B cell (primary cell): ENCODE data around the gene TMOD2. TPM values are rescaled to one million over a fixed set of nuclear protein-coding genes. Genes with fewer than 3 reads are reported as not detected.

ENCODE experiments used
- ATAC-seq: fragments of 200-7000 bp; cut with Tn5 transposase; one replicate; pipeline ENCODE4 v1.10.0; 2021; ENCODE audit warnings: low read depth, mild to moderate bottlenecking, moderate number of reproducible peaks, moderate library complexity
- CTCF ChIA-PET: fragments of 350-600 bp; sonication (Branson Sonifier 250); formaldehyde crosslinking; loops from one replicate; lab custom pipeline; 2021; ENCODE audit warnings: antibody characterized with exemption, inconsistent platforms; lab: Charles Lee
- POLR2A ChIA-PET: fragments of 350-600 bp; sonication (Branson Sonifier 250); formaldehyde crosslinking; loops from one replicate; lab custom pipeline; 2021; ENCODE audit warnings: antibody characterized with exemption; lab: Charles Lee
- DNase-seq: peaks from one replicate; pipeline ENCODE4 v3.0.0; 2013
- H2AFZ ChIP-seq: 2 replicates; pipeline ENCODE4 v1.6.1; 2012; ENCODE audit warnings: mild to moderate bottlenecking, low read depth, low read length; ENCODE audit not compliant: insufficient read depth, poor library complexity, severe bottlenecking
- H3K27ac ChIP-seq, 2 donors: 1 replicate in 1 of 2; 2 replicates in 1 of 2; pipeline ENCODE4 v1.5.1; 2012 to 2013; ENCODE audit warnings: low read length in 2 of 2, mild to moderate bottlenecking in 2 of 2, moderate library complexity in 1 of 2
- H3K27me3 ChIP-seq, 4 experiments: fragments of 200-600 bp in 1 of 4; sonication (generic) in 1 of 4; replicated peaks in 1 of 4; 1 replicate in 2 of 4; 2 replicates in 2 of 4; pipeline versions ENCODE4 v1.6.1 to v1.7.0; 2013 to 2016; ENCODE audit warnings: low read length in 3 of 4, mild to moderate bottlenecking in 2 of 4, mixed read lengths in 1 of 4, moderate library complexity in 1 of 4; ENCODE audit not compliant: insufficient read depth in 4 of 4, control insufficient read depth in 3 of 4; ENCODE audit errors: control extremely low read depth in 1 of 4
- H3K36me3 ChIP-seq, 2 experiments: replicated peaks in 1 of 2; 1 replicate in 1 of 2; 2 replicates in 1 of 2; pipeline versions ENCODE4 v1.6.1 to v1.7.1; 2013; ENCODE audit warnings: low read length in 1 of 2; ENCODE audit not compliant: insufficient read depth in 2 of 2, control insufficient read depth in 1 of 2; ENCODE audit errors: control extremely low read depth in 1 of 2, extremely low read depth in 1 of 2
- H3K4me1 ChIP-seq, 2 donors: fragments of 200-600 bp in 1 of 2; sonication (generic) in 1 of 2; 1 replicate in 1 of 2; 2 replicates in 1 of 2; pipeline versions ENCODE4 v1.5.1 to v1.6.1; 2013 to 2017; ENCODE audit warnings: low read length in 2 of 2; ENCODE audit not compliant: control insufficient read depth in 2 of 2, insufficient read depth in 2 of 2
- H3K4me2 ChIP-seq: replicated peaks from 2 replicates; pipeline ENCODE3; 2012; ENCODE audit warnings: mild to moderate bottlenecking, low read depth, low read length; ENCODE audit not compliant: poor library complexity, severe bottlenecking
- H3K4me3 ChIP-seq, 5 experiments: fragments of 200-600 bp in 1 of 5; sonication (generic) in 1 of 5; 1 replicate in 3 of 5; 2 replicates in 2 of 5; pipeline versions ENCODE4 v1.5.1 to v1.7.0; 2011 to 2016; ENCODE audit warnings: low read length in 4 of 5, mild to moderate bottlenecking in 4 of 5, low read depth in 2 of 5, control low read depth in 1 of 5, moderate library complexity in 1 of 5; ENCODE audit not compliant: insufficient read depth in 1 of 5; ENCODE audit errors: control extremely low read depth in 1 of 5, extremely low read depth in 1 of 5
- H3K79me2 ChIP-seq: fragments of 200-600 bp; sonication (generic); one replicate; pipeline ENCODE4 v1.6.0; 2016; ENCODE audit warnings: low read length; ENCODE audit not compliant: control insufficient read depth, insufficient read depth
- H3K9ac ChIP-seq: fragments of 200-600 bp; sonication (generic); 2 replicates; pipeline ENCODE4 v1.6.1; 2017; ENCODE audit warnings: mild to moderate bottlenecking, low read length, moderate library complexity
- H3K9me3 ChIP-seq, 3 donors: one replicate each; pipeline versions ENCODE4 v1.6.1 to v1.7.1; 2013; ENCODE audit warnings: low read length in 2 of 3; ENCODE audit not compliant: control insufficient read depth in 2 of 3, insufficient read depth in 1 of 3; ENCODE audit errors: control extremely low read depth in 1 of 3
- H4K20me1 ChIP-seq: 2 replicates; pipeline ENCODE4 v1.6.0; 2012; ENCODE audit warnings: mild to moderate bottlenecking, low read length; ENCODE audit not compliant: insufficient read depth, control insufficient read depth, poor library complexity, severe bottlenecking
- H3K27ac Mint-ChIP-seq: one replicate; pipeline ENCODE4 v1.8.0; 2021; ENCODE audit warnings: mixed read lengths
- H3K27me3 Mint-ChIP-seq: one replicate; pipeline ENCODE4 v1.8.0; 2021; ENCODE audit warnings: mixed read lengths
- H3K4me1 Mint-ChIP-seq: one replicate; pipeline ENCODE4 v1.8.0; 2021; ENCODE audit warnings: mixed read lengths
- H3K4me3 Mint-ChIP-seq: one replicate; pipeline ENCODE4 v1.8.0; 2021; ENCODE audit warnings: mixed read lengths
- H3K9me3 Mint-ChIP-seq: one replicate; pipeline ENCODE4 v1.8.0; 2022; ENCODE audit warnings: mixed read lengths; ENCODE audit not compliant: insufficient read depth
- EZH2 ChIP-seq: IDR thresholded peaks from 2 replicates; pipeline ENCODE4 v1.6.1; 2012; ENCODE audit warnings: borderline replicate concordance, low read depth, mild to moderate bottlenecking, moderate library complexity, low read length; ENCODE audit not compliant: insufficient read depth, poor library complexity, severe bottlenecking
- WGBS: methylation state at CpG from one replicate; pipeline ENCODE4 v1.1.5; 2013; ENCODE audit warnings: missing lambda C conversion rate; ENCODE audit not compliant: insufficient coverage; 5-methylcytosine and 5-hydroxymethylcytosine counted together
- intact Hi-C: fragments of 100-400 bp; cut with micrococcal nuclease; formaldehyde crosslinking; loops from one replicate; pipeline ENCODE4 v1.10.0; 2022
- polyA plus RNA-seq: library from polyadenylated mRNA; depleted of rRNA; stranded (reverse); fragments of >200 nt; gene quantifications from 2 replicates; pipeline ENCODE4 v1.2.3, GENCODE V29; 2012
- total RNA-seq, 2 donors: library from RNA; stranded (reverse); fragments of 120-200 nt in 1 of 2; gene quantifications; 1 replicate in 1 of 2; 2 replicates in 1 of 2; pipeline versions ENCODE4 v1.2.3 to v1.2.4, GENCODE V29; 2013 to 2022
- TF ChIP-seq, protein P1 (sequence below): fragments of 200-600 bp; IDR thresholded peaks from one replicate; pipeline ENCODE4 v1.8.0; 2022; ENCODE audit warnings: antibody characterized with exemption, mild to moderate bottlenecking

The TMOD2 gene
- total and polyA plus RNA-seq, 2 donors (not counting 1 experiment from before 2014, with no cell fraction given) = 5.7 to 25.9 TPM

DNA sequence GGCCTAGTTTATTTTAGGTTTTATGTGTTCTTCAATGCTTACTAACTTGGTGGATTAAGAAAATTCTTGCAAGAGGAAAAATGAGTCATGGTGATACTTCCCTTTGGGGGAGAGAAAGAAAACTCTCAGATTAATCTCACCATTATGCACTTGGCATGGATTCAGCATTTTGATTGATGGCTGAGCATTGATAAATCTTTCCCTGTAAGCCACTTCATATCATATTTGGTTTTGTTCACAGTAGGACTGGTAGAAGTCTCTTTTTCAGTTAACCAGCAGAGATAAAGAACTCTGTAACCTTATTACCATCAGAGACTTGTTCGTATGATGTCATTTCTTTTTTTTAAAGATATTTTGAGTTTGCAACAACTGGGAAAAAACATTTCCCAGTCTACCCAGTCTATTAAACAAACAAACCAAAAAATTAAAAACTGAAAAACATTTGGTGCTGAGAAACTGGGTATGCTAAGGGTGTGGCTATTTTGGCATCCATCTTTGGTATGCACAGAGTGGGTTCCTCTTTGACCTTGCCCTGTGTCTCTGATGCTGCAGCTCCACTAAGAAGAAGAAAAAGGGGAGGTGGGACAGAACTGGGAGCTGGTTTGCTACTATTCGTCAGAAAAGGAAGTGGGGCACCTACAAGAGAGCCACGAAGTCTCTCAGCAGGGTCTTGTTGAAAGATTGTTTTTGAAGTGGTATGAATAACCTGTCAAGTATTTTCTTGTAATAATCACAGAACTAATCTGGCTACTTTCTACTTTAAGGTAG lies 95.2 kb downstream of the TMOD2 start:
- Mint-ChIP-seq H3K4me1 (peaks cover 59% of the 10 kb centered on the region), H3K4me3 (no peak overlapping the region), H3K27me3 (no peaks in the 10 kb centered on the region), H3K27ac (no peak overlapping the region), H3K9me3 (no peaks in the 10 kb centered on the region)
- Histone ChIP-seq H2AFZ (no peak overlapping the region), H3K36me3 (no peaks in the 10 kb centered on the region), H3K27ac (no peak overlapping the region), H3K9ac (no peak overlapping the region), H3K27me3 (no peaks in the 10 kb centered on the region), H3K79me2 (peaks cover 100% of the 10 kb centered on the region), H4K20me1 (peaks cover 60% of the 10 kb centered on the region), H3K4me1 (peaks cover 19 to 26% of the 10 kb centered on the region in 2 donors), H3K4me2 (no peak overlapping the region), H3K4me3 (no peak overlapping the region), H3K9me3 (no peaks in the 10 kb centered on the region)
- no CpG with 5 or more reads among the region's 3 CpGs for WGBS
- TF ChIP-seq, protein P1, sequence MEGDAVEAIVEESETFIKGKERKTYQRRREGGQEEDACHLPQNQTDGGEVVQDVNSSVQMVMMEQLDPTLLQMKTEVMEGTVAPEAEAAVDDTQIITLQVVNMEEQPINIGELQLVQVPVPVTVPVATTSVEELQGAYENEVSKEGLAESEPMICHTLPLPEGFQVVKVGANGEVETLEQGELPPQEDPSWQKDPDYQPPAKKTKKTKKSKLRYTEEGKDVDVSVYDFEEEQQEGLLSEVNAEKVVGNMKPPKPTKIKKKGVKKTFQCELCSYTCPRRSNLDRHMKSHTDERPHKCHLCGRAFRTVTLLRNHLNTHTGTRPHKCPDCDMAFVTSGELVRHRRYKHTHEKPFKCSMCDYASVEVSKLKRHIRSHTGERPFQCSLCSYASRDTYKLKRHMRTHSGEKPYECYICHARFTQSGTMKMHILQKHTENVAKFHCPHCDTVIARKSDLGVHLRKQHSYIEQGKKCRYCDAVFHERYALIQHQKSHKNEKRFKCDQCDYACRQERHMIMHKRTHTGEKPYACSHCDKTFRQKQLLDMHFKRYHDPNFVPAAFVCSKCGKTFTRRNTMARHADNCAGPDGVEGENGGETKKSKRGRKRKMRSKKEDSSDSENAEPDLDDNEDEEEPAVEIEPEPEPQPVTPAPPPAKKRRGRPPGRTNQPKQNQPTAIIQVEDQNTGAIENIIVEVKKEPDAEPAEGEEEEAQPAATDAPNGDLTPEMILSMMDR = no peak
- TF ChIP-seq EZH2 = no peak
- ATAC-seq (no peak), DNase-seq (no peak)
- ChIA-PET CTCF (no interaction called here), POLR2A (no interaction called here)
- intact Hi-C loops = no loop called here

DNA sequence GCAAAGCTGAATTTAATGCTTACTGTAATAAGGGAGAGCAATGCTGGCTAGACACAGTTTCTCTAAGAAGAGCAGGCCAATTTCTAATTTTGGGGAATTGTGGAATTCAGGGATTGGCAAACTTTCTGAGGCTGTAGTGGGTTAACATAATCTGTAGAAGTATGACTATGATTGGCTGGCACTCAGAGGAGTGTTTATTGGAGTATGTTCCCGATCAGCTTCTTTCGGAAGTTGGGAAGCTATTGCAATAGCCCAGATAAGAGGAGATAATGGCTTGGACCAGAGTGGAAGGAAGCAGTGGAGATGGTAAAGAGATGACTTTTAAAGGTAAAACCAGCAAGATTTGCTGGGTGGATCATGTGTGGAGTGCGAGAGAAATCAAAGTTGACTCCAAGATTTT lies 97.4 kb downstream of the TMOD2 start:
- Histone ChIP-seq H2AFZ (no peak overlapping the region), H3K4me3 (no peak overlapping the region), H3K36me3 (peaks cover 0 to 1% of the 10 kb centered on the region in 2 experiments), H3K4me1 (peaks cover 0 to 9% of the 10 kb centered on the region in 2 donors), H3K27ac (no peak overlapping the region), H3K79me2 (peaks cover 100% of the 10 kb centered on the region), H3K9ac (no peak overlapping the region), H3K4me2 (no peak overlapping the region), H3K27me3 (no peaks in the 10 kb centered on the region), H3K9me3 (no peaks in the 10 kb centered on the region), H4K20me1 (peaks cover 57% of the 10 kb centered on the region)
- DNase-seq = no peak
- ATAC-seq = no peak
- intact Hi-C loops = no loop called here
- Mint-ChIP-seq H3K4me3 (no peak overlapping the region), H3K9me3 (no peaks in the 10 kb centered on the region), H3K27ac (no peak overlapping the region), H3K4me1 (peaks cover 53% of the 10 kb centered on the region), H3K27me3 (no peaks in the 10 kb centered on the region)
- ChIA-PET POLR2A (no interaction called here), CTCF (no interaction called here)
- TF ChIP-seq, protein P1 = no peak
- no peak for TF ChIP-seq EZH2
- 100% methylated on average over 3 of the region's 3 CpGs for WGBS
